GM19351 (cell line): ENCODE data around the gene CAMTA1.
"Not testable (repeated sequence)": the region's sequence is repeated elsewhere in the genome, so short reads cannot be mapped to it uniquely, and the experiment has no call there.

Experiments
- ATAC-seq: cut with Tn5 transposase; IDR thresholded peaks from one replicate; pipeline ENCODE4 v1.9.1; 2021; ENCODE audit warnings: mild to moderate bottlenecking, moderate library complexity; ENCODE audit not compliant: unreplicated experiment

Gene CAMTA1

GRCh38 chr1:7686301-7686850 lies 901.1 kb downstream of the CAMTA1 start:
- no peak for ATAC-seq

GRCh38 chr1:7687411-7687810 lies 902.2 kb downstream of the CAMTA1 start:
- ATAC-seq = no peak

- ATAC-seq = no peak
Measured at GRCh38 chr1:7688659-7689058, 903.4 kb downstream of the CAMTA1 start.

GRCh38 chr1:7689307-7689706 lies 904.1 kb downstream of the CAMTA1 start:
- ATAC-seq = not testable (repeated sequence)

- no peak for ATAC-seq
Measured at GRCh38 chr1:7690076-7690475, 904.8 kb downstream of the CAMTA1 start.

GRCh38 chr1:7690496-7691182 lies 905.4 kb downstream of the CAMTA1 start:
- no peak for ATAC-seq

GRCh38 chr1:7691576-7691975 lies 906.3 kb downstream of the CAMTA1 start:
- ATAC-seq = no peak

GRCh38 chr1:7692005-7692404 lies 906.8 kb downstream of the CAMTA1 start:
- no peak for ATAC-seq

- ATAC-seq = not testable (repeated sequence)
Measured at GRCh38 chr1:7693037-7693436, 907.8 kb downstream of the CAMTA1 start.

- no peak for ATAC-seq
Measured at GRCh38 chr1:7693662-7694061, 908.4 kb downstream of the CAMTA1 start.

- no peak for ATAC-seq
Measured at GRCh38 chr1:7694600-7695496, 909.6 kb downstream of the CAMTA1 start.

- no peak for ATAC-seq
Measured at GRCh38 chr1:7695497-7696117, 910.4 kb downstream of the CAMTA1 start.

GRCh38 chr1:7698641-7699040 lies 913.4 kb downstream of the CAMTA1 start:
- ATAC-seq = no peak

GRCh38 chr1:7702365-7702764 lies 917.1 kb downstream of the CAMTA1 start:
- no peak for ATAC-seq

- ATAC-seq = no peak
Measured at GRCh38 chr1:7703321-7704213, 918.3 kb downstream of the CAMTA1 start.

GRCh38 chr1:7704214-7705047 lies 919.2 kb downstream of the CAMTA1 start:
- ATAC-seq = peak; percentile 98

GRCh38 chr1:7705048-7705907 lies 920.0 kb downstream of the CAMTA1 start:
- no peak for ATAC-seq

- no peak for ATAC-seq
Measured at GRCh38 chr1:7705908-7706216, 920.6 kb downstream of the CAMTA1 start.

GRCh38 chr1:7707527-7707926 lies 922.3 kb downstream of the CAMTA1 start:
- no peak for ATAC-seq
